ENCODE data around the gene LSAMP.

The LSAMP gene

GRCh38 chr3:116429479-116430269 is 15.6 kb downstream of the LSAMP start:
- no peak for DNase-seq

- DNase-seq = no peak
These were observed 19.3 kb downstream of the LSAMP start for GRCh38 chr3:116426036-116426435.

DNA sequence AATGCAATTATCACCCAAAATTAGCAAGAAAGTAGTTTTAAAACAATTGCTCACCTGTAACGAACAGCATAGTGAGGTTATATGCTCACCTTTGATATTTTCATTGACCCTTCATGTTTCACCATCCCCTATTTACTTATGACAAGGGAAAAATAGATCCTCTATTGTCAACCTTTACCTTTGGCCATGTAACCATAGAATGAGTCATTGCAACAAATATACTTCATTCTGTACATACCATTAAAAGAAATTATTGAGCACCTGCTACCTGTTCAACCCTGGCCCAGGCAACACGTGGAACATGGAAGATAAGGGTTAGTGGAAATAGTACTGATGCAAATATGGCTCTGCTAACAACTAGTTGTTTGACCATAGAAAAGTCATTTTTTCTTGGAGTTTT is 20.2 kb downstream of the LSAMP start:
- DNase-seq = no peak

DNA sequence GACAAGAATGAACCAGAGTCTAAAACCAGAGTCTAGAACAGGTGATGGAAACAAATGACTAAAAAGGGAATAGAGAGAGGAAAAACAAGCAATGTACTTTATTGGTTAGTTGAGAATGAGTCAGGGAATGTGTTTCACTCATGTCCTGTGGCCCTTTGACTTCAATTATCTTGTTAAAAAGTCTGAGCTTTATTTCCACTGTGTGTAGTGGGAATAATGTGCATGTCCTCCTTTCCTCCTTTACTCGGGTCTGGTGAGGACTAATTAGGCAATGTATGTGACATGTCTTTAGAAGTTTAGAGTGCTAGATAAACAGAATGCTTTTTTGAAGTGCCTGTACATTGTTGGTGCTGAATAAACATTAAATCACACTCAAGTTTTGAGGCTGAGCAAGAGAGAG is 21.3 kb downstream of the LSAMP start:
- no peak for DNase-seq

- DNase-seq = no peak
These were observed 21.9 kb downstream of the LSAMP start for GRCh38 chr3:116423374-116423773.

GRCh38 chr3:116417151-116417550 is 28.1 kb downstream of the LSAMP start:
- no peak for DNase-seq

DNA sequence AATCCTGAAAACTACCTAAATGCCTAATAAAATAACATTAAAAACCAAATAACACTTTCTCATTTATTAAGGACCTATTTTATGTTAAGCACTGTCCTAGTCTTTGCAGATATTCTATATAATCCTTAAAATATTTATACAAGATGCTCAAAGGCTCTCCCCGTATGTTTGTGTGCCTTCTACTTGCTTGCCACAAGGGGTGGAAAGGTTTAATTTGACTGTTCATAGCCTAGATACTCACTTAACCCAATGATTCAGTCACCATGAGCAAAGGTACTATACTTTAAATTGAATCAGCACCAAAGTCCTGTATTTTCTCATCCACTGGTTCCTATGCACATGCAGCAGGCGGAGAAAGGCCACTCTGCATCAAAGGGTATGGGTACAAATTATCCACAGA is 32.0 kb downstream of the LSAMP start:
- no peak for DNase-seq

- no peak for DNase-seq
These were observed 36.8 kb downstream of the LSAMP start for GRCh38 chr3:116408473-116408872.

GRCh38 chr3:116405231-116405630 is 40.1 kb downstream of the LSAMP start:
- no peak for DNase-seq

GRCh38 chr3:116399701-116400226 is 45.5 kb downstream of the LSAMP start:
- DNase-seq = no peak

GRCh38 chr3:116394365-116394764 is 50.9 kb downstream of the LSAMP start:
- no peak for DNase-seq

GRCh38 chr3:116393199-116393598 is 52.1 kb downstream of the LSAMP start:
- no peak for DNase-seq

DNA sequence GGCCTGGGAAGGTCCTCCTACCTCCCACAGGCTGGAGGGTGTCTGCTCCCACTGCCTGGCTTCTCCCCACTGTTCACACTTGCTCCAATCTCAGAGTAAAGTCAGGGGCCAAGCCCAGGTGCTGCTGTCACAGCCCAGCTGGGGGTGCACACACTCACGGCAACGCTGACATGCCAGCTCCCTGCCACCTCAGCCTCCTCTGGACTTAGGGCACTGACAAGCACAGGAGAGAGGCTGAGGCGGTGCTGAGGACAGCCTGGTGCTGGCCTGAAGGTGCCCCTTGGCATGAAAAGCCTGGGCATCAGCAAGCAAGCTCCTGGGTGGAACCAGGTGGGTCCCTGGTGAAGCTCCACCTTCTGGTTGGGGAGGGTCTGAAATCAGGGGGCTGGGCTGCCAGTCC is 53.0 kb downstream of the LSAMP start:
- no peak for DNase-seq

DNA sequence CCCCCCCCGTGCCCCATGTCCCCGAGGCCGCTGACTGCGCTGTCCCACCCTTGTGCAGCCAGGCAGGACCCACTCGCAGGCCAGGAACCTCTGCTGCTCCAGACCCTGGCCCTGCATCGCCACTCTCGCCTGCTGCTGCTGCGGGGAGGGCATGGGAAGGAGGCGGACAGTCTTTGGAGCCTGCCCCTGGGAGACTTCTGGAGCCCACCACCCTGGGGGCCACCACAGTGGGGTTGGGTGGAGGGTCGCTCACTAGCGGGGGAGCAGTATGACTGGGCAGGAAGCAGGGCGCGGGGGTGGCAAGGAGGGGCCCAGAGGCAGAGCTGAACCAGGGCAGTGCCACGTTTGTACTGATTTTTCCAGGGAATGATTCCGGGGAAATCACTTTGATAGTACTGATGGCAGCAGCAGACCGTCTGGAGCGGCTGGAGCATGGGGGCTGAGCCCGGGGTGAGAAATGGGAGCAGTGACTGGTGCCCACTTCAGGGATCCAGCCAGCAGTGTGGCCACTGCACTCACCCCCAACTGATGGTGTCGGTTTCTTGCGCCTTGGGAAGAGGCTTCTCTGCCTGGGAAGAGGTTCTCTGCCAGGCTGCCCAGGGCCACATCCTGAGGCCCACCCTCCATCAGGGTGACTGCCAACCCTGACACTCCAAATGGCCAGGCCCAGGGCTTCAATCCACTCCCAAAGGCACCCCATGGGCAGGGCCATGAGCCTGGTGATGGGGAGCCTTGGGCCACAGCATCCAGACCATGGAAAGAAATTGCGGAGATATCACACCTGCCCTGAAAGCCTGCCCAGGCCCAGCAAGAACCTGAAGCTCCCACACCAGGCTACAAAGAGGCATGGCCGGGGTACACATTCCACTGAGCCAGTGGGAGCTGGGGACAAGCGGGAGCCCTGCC is 53.7 kb downstream of the LSAMP start:
- DNase-seq = no peak

GRCh38 chr3:116390318-116390717 is 55.0 kb downstream of the LSAMP start:
- no peak for DNase-seq

GRCh38 chr3:116388867-116389385 is 56.4 kb downstream of the LSAMP start:
- DNase-seq = no peak

DNA sequence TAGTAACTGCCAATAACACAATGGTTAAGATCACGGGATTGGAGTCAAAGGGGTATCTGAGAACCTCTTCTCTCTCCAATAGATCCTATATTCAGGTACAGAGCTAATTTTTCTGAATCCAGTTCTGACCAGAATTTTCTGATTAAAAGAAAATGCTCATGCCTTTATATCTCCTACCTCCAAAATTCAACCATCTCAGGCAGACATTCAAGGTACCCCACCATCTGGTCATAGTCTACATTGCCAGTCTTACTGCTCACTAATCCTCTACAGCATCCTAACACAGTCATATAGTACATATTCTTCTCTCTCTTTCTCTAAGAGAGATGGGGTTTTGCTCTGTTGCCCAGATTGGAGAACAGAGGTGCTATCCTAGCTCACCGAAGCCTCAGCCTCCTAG is 59.1 kb downstream of the LSAMP start:
- no peak for DNase-seq

DNA sequence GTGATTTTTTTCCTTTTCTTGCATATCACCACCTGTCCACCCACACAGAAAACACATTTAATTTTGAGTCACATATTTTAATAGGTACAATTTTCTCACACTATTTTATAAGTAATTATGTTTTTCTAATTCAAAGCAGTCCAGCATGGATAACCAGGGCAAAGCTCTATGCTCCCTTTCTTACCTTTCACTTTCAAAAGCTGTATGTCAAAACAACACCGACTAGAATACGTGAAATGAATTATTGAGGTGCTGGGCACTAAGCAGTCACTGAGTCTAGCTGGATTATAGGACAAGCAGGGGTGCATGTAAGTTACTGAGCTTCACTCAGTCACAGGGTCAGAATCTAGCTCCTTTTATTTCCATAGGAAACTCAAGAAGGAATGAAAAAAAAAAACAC is 60.6 kb downstream of the LSAMP start:
- no peak for DNase-seq

GRCh38 chr3:116378077-116378476 is 67.2 kb downstream of the LSAMP start:
- no peak for DNase-seq

GRCh38 chr3:116374901-116375300 is 70.4 kb downstream of the LSAMP start:
- no peak for DNase-seq

DNA sequence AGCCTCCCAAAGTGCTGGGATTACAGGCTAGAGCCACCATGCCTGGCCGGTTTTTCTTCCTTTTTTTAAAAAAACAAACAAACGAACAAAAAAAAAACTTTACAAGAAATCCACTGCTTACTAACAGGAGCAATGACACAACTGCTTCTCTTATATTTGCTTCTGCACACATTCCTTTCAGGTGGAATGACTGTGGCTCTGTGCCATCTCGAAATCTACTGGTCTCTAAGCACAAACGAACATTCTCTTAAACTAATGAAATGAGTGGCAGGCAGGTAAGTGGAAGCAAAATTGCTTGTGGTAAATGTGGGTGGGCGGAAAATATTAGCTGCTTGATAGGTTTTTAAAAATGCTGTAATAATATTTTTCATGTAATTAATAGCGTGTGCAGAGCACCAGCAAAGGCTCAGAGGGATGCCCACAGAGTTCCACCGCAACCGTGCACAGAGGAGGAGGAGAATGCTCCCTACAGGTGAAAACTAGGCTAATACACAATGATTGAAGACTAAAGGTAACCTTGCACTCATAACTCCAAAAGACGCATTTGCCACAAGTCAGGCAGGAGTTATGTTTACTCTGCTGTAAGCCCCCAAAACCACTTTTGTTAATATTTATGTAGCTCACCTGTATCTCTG is 77.4 kb downstream of the LSAMP start:
- DNase-seq = no peak

GRCh38 chr3:116356056-116356455 is 89.2 kb downstream of the LSAMP start:
- no peak for DNase-seq

- DNase-seq = no peak
These were observed 90.9 kb downstream of the LSAMP start for GRCh38 chr3:116354382-116354781.

Data from GF-D8 (cell line).